Measurements from ENCODE around the gene ANKRD28.

The ANKRD28 gene

DNA sequence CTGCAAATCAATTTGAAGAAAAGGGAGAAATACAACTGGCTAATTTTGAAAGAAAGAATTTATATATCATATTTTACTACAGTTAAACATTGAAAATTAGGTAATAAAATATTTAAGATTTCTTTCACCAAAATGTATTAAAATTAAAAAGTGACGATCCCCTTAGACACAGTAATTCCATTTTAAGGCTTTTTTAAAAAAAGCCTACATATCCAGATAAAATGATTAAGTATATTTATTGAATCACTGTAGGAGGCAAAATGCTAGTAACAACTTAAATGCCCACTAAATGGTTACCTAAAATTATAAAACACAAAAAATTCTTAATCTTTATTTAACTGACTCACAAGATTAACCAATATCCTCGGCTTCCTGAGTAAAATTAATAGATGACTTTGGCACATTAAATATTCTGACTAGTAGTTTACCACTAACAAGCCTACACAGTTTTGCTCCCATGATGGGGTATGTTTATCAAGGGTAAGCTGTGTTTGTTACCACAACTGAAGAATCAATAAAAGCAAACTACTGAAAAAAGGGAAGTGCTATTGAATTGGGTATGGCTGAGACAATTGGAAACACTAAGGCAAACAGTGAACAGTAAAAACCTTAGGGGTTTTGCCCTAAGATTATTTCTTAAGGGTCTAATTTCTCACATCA is 28.4 kb downstream of the ANKRD28 start:
- Histone ChIP-seq H3K9me3 (replicated peaks; ENCODE audit: insufficient read depth, low read length) (no peaks in the 10 kb centered on the region), H2AFZ (ENCODE audit: low read length) (no peak overlapping the region), H3K79me2 (ENCODE audit: low read length) (peaks cover 80% of the 10 kb centered on the region), H3K27me3 (replicated peaks; ENCODE audit: insufficient read depth, low read length) (no peaks in the 10 kb centered on the region), H3K4me1 (ENCODE audit: low read length) (no peaks in the 10 kb centered on the region), H3K9ac (ENCODE audit: low read length) (no peak overlapping the region), H3K27ac (ENCODE audit: low read length) (no peak overlapping the region), H4K20me1 (ENCODE audit: insufficient read depth, low read length) (no peaks in the 10 kb centered on the region), H3K9me2 (replicated peaks; ENCODE audit: insufficient read depth, low read length) (no peaks in the 10 kb centered on the region), H3F3A (ENCODE audit: insufficient read depth, low read length) (no peaks in the 10 kb centered on the region), H3K36me3 (replicated peaks; ENCODE audit: insufficient read depth, low read length) (peaks cover 3% of the 10 kb centered on the region; the same call in 1 of the 2 replicates), H3K4me3 (ENCODE audit: low read length) (no peak overlapping the region), H3K4me2 (ENCODE audit: low read depth, low read length) (no peak overlapping the region)
- DNase-seq: no peak
- TF ChIP-seq EZH2phosphoT487 (IDR thresholded peaks at IDR 0.05; ENCODE audit: low read length): no peak
- TF ChIP-seq, protein P1, sequence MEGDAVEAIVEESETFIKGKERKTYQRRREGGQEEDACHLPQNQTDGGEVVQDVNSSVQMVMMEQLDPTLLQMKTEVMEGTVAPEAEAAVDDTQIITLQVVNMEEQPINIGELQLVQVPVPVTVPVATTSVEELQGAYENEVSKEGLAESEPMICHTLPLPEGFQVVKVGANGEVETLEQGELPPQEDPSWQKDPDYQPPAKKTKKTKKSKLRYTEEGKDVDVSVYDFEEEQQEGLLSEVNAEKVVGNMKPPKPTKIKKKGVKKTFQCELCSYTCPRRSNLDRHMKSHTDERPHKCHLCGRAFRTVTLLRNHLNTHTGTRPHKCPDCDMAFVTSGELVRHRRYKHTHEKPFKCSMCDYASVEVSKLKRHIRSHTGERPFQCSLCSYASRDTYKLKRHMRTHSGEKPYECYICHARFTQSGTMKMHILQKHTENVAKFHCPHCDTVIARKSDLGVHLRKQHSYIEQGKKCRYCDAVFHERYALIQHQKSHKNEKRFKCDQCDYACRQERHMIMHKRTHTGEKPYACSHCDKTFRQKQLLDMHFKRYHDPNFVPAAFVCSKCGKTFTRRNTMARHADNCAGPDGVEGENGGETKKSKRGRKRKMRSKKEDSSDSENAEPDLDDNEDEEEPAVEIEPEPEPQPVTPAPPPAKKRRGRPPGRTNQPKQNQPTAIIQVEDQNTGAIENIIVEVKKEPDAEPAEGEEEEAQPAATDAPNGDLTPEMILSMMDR (IDR thresholded peaks at IDR 0.05; ENCODE audit: low read length): no peak
- no peak for TF ChIP-seq EZH2 (optimal IDR thresholded peaks at IDR 0.05; ENCODE audit: low read depth, low read length)

DNA sequence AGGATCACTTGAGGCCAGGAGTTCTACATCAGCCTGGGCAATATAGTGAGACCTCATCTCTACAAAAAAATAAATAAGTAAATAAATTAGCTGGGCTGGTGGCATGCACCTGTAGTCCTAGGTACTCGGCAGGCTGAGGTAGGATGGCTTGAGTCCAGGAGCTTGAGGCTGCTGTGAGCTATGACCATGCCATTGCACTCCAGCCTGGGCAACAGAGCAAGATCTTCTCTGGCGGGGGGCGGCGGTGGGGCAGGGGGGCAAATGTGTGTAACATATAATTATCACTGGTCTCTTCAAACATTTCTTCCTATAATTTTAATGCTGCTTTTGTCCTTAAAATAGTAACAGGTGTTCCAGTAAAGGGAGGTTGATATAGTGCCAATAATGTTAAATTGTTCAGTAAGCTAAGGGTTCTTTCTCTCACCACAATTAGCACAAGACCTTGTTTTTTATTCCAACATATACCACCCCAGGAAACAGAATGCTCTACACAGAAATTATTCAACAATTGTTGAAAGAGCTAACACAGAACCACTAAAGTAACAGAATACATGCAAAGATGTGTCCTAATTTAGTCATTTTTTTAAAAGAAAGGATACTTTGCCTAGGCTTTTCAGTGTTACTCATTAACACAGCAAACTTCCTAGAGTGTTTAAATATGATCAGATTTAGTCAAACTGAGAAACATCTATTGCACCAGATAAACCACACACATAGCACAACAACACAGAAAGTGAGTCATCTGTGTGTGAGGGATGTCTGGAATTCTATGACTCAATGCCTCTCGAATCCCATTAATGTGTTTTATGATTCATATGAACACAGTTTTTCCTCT is 29.1 kb downstream of the ANKRD28 start:
- H3K9me3 ChIP-seq (replicated peaks; ENCODE audit: insufficient read depth, low read length): no peaks in the 10 kb centered on the region
- H4K20me1 ChIP-seq (ENCODE audit: insufficient read depth, low read length): no peaks in the 10 kb centered on the region
- H3K4me2 ChIP-seq (ENCODE audit: low read depth, low read length): no peak overlapping the region
- H3K79me2 ChIP-seq (ENCODE audit: low read length): peaks cover 73% of the 10 kb centered on the region
- DNase-seq: no peak
- TF ChIP-seq EZH2phosphoT487 (IDR thresholded peaks at IDR 0.05; ENCODE audit: low read length) (no peak), EZH2 (optimal IDR thresholded peaks at IDR 0.05; ENCODE audit: low read depth, low read length) (no peak)
- TF ChIP-seq, protein P1 (IDR thresholded peaks at IDR 0.05; ENCODE audit: low read length): no peak
- no peaks in the 10 kb centered on the region for H3F3A ChIP-seq (ENCODE audit: insufficient read depth, low read length)
- no peaks in the 10 kb centered on the region for H3K4me1 ChIP-seq (ENCODE audit: low read length)
- no peak overlapping the region for H3K27ac ChIP-seq (ENCODE audit: low read length)
- no peaks in the 10 kb centered on the region for H3K9me2 ChIP-seq (replicated peaks; ENCODE audit: insufficient read depth, low read length)
- H3K4me3 ChIP-seq (ENCODE audit: low read length): no peak overlapping the region
- H3K27me3 ChIP-seq (replicated peaks; ENCODE audit: insufficient read depth, low read length): no peaks in the 10 kb centered on the region
- H3K9ac ChIP-seq (ENCODE audit: low read length): no peak overlapping the region
- H3K36me3 ChIP-seq (replicated peaks; ENCODE audit: insufficient read depth, low read length): peaks cover 3% of the 10 kb centered on the region; the same call in 1 of the 2 replicates
- no peak overlapping the region for H2AFZ ChIP-seq (ENCODE audit: low read length)

DNA sequence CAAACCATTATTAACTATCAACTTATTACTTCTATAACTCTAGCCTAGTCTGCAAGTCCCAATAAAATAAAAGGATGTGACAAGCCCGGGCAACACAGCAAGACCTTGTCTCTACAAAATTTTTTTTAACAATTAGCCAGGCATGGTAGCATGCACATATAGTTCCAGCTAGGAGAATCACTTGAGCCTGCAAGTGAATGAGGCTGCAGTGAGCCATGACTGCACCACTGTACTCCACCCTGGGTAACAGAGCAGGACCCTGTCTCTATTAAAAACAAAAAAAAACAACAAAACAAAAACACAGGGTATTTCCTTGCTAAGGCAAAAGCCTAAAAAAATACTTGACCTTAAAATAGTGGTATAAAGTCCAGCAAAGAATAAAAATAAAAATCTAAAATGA is 31.4 kb downstream of the ANKRD28 start:
- peaks cover 3% of the 10 kb centered on the region; the same call in 1 of the 2 replicates for H3K36me3 ChIP-seq (replicated peaks; ENCODE audit: insufficient read depth, low read length)
- no peak overlapping the region for H3K9ac ChIP-seq (ENCODE audit: low read length)
- TF ChIP-seq EZH2 (optimal IDR thresholded peaks at IDR 0.05; ENCODE audit: low read depth, low read length): no peak
- TF ChIP-seq EZH2phosphoT487 (IDR thresholded peaks at IDR 0.05; ENCODE audit: low read length): no peak
- TF ChIP-seq, protein P1 (IDR thresholded peaks at IDR 0.05; ENCODE audit: low read length): no peak
- H3K9me3 ChIP-seq (replicated peaks; ENCODE audit: insufficient read depth, low read length): no peaks in the 10 kb centered on the region
- no peak overlapping the region for H3K4me2 ChIP-seq (ENCODE audit: low read depth, low read length)
- H3K79me2 ChIP-seq (ENCODE audit: low read length): peaks cover 60% of the 10 kb centered on the region
- no peaks in the 10 kb centered on the region for H3K4me1 ChIP-seq (ENCODE audit: low read length)
- H2AFZ ChIP-seq (ENCODE audit: low read length): no peak overlapping the region
- H3K9me2 ChIP-seq (replicated peaks; ENCODE audit: insufficient read depth, low read length): no peaks in the 10 kb centered on the region
- H3K27me3 ChIP-seq (replicated peaks; ENCODE audit: insufficient read depth, low read length): no peaks in the 10 kb centered on the region
- no peaks in the 10 kb centered on the region for H4K20me1 ChIP-seq (ENCODE audit: insufficient read depth, low read length)
- no peak overlapping the region for H3K4me3 ChIP-seq (ENCODE audit: low read length)
- DNase-seq: no peak
- no peak overlapping the region for H3K27ac ChIP-seq (ENCODE audit: low read length)
- H3F3A ChIP-seq (ENCODE audit: insufficient read depth, low read length): no peaks in the 10 kb centered on the region
